HEK293 (cell line): Measurements from ENCODE around the gene TPM1.

Source experiments
- CTCF ChIA-PET: fragments of 350-600 bp; formaldehyde crosslinking; extraction: SDS; loops from one replicate; lab custom pipeline; 2021; ENCODE audit warnings: antibody characterized with exemption; lab: Yijun Ruan, JAX
- POLR2A ChIA-PET: fragments of 300-600 bp; formaldehyde crosslinking; extraction: SDS; loops from one replicate; lab custom pipeline; 2020; ENCODE audit warnings: antibody characterized with exemption, inconsistent platforms; lab: Yijun Ruan, JAX
- H3K27ac ChIP-seq: fragments of 200-500 bp; sonication (Bioruptor generic); 2 replicates; pipeline ENCODE4 v1.5.1; 2014; ENCODE audit warnings: low read depth, low read length, control low read depth, inconsistent platforms; ENCODE audit errors: extremely low read depth
- H3K36me3 ChIP-seq, 2 experiments: fragments of 200-500 bp in 1 of 2; sonication (Bioruptor generic) in 1 of 2; 1 replicate in 1 of 2; 2 replicates in 1 of 2; pipeline ENCODE4 v1.5.1; 2014 to 2017; ENCODE audit warnings: inconsistent platforms in 2 of 2, low read length in 2 of 2; ENCODE audit not compliant: control insufficient read depth in 2 of 2, insufficient read depth in 1 of 2
- H3K4me1 ChIP-seq: fragments of 200-500 bp; sonication (Bioruptor generic); 2 replicates; pipeline ENCODE4 v1.5.1; 2014; ENCODE audit warnings: mild to moderate bottlenecking, low read length, inconsistent platforms; ENCODE audit not compliant: control insufficient read depth, insufficient read depth
- H3K4me3 ChIP-seq: 2 replicates; pipeline ENCODE4 v1.5.1; 2011; ENCODE audit warnings: low read depth, mild to moderate bottlenecking, control low read depth, low read length, moderate library complexity
- H3K9me3 ChIP-seq: fragments of 200-500 bp; sonication (Bioruptor generic); 2 replicates; pipeline ENCODE4 v1.5.1; 2014; ENCODE audit warnings: low read depth, low read length, inconsistent platforms; ENCODE audit not compliant: control insufficient read depth, insufficient read depth
- GLIS1 ChIP-seq: fragments of 450-650 bp; formaldehyde crosslinking; IDR thresholded peaks from 2 replicates; pipeline ENCODE4 v1.5.1; 2016; ENCODE audit warnings: missing biosample characterization, missing genetic modification characterization
- HIC1 ChIP-seq: fragments of 450-650 bp; formaldehyde crosslinking; IDR thresholded peaks from 2 replicates; pipeline ENCODE4 v1.5.1; 2016; ENCODE audit warnings: missing biosample characterization, missing genetic modification characterization
- IKZF3 ChIP-seq: fragments of 450-650 bp; IDR thresholded peaks from 2 replicates; pipeline ENCODE4 v1.5.0; 2018; ENCODE audit warnings: missing biosample characterization, mild to moderate bottlenecking, missing genetic modification characterization, moderate library complexity
- INSM2 ChIP-seq: fragments of 450-650 bp; formaldehyde crosslinking; IDR thresholded peaks from 2 replicates; pipeline ENCODE4 v1.5.1; 2016; ENCODE audit warnings: missing biosample characterization, missing genetic modification characterization
- KLF17 ChIP-seq: fragments of 450-650 bp; formaldehyde crosslinking; IDR thresholded peaks from 2 replicates; pipeline ENCODE4 v1.5.1; 2016; ENCODE audit warnings: missing biosample characterization, missing genetic modification characterization
- KLF7 ChIP-seq: fragments of 450-650 bp; formaldehyde crosslinking; IDR thresholded peaks from 2 replicates; pipeline ENCODE4 v1.5.1; 2016; ENCODE audit warnings: missing biosample characterization, missing genetic modification characterization, borderline replicate concordance
- PRDM1 ChIP-seq: fragments of 450-650 bp; formaldehyde crosslinking; IDR thresholded peaks from 2 replicates; pipeline ENCODE4; 2016; ENCODE audit warnings: missing biosample characterization, missing genetic modification characterization
- PRDM4 ChIP-seq: fragments of 450-650 bp; formaldehyde crosslinking; IDR thresholded peaks from 2 replicates; pipeline ENCODE4 v1.5.1; 2017; ENCODE audit warnings: missing biosample characterization, missing genetic modification characterization
- PRDM6 ChIP-seq: fragments of 450-650 bp; formaldehyde crosslinking; IDR thresholded peaks from 2 replicates; pipeline ENCODE4 v1.5.1; 2017; ENCODE audit warnings: missing biosample characterization, missing genetic modification characterization
- ZBTB1 ChIP-seq: fragments of 450-650 bp; formaldehyde crosslinking; IDR thresholded peaks from 2 replicates; pipeline ENCODE4 v1.5.1; 2016; ENCODE audit warnings: missing biosample characterization, missing genetic modification characterization
- ZIC2 ChIP-seq: fragments of 450-650 bp; formaldehyde crosslinking; IDR thresholded peaks from 2 replicates; pipeline ENCODE4 v1.5.1; 2016; ENCODE audit warnings: missing biosample characterization, missing genetic modification characterization
- ZNF169 ChIP-seq: fragments of 450-650 bp; formaldehyde crosslinking; IDR thresholded peaks from 2 replicates; pipeline ENCODE4 v1.5.1; 2016; ENCODE audit warnings: missing biosample characterization, missing genetic modification characterization
- ZNF19 ChIP-seq: fragments of 450-650 bp; formaldehyde crosslinking; IDR thresholded peaks from 2 replicates; pipeline ENCODE4; 2016; ENCODE audit warnings: missing biosample characterization, missing genetic modification characterization, low read depth
- ZNF24 ChIP-seq: fragments of 450-650 bp; formaldehyde crosslinking; IDR thresholded peaks from 2 replicates; pipeline ENCODE4 v1.5.1; 2016; ENCODE audit warnings: missing biosample characterization, missing genetic modification characterization
- ZNF274 ChIP-seq, 2 experiments: fragments of 200-500 bp in 1 of 2; fragments of 450-650 bp in 1 of 2; sonication (Bioruptor generic) in 1 of 2; formaldehyde crosslinking in 1 of 2; IDR thresholded peaks; 2 replicates each; pipeline versions ENCODE4 v1.5.1 to v1.6.1; 2014 to 2016; ENCODE audit warnings: borderline replicate concordance in 1 of 2, inconsistent platforms in 1 of 2, low read length in 1 of 2, missing biosample characterization in 1 of 2, missing genetic modification characterization in 1 of 2
- ZNF341 ChIP-seq: fragments of 450-650 bp; formaldehyde crosslinking; IDR thresholded peaks from 2 replicates; pipeline ENCODE4; 2016; ENCODE audit warnings: low read depth, missing biosample characterization, missing genetic modification characterization
- ZNF544 ChIP-seq: fragments of 450-650 bp; formaldehyde crosslinking; IDR thresholded peaks from 2 replicates; pipeline ENCODE4 v1.5.0; 2017; ENCODE audit warnings: missing biosample characterization, missing genetic modification characterization
- ZNF555 ChIP-seq: fragments of 450-650 bp; formaldehyde crosslinking; conservative IDR thresholded peaks from 2 replicates; pipeline ENCODE4 v1.5.1; 2017; ENCODE audit warnings: missing biosample characterization, mild to moderate bottlenecking, missing genetic modification characterization, inconsistent platforms
- ZNF629 ChIP-seq: fragments of 450-650 bp; formaldehyde crosslinking; IDR thresholded peaks from 2 replicates; pipeline ENCODE4 v1.5.1; 2017; ENCODE audit warnings: missing biosample characterization, missing genetic modification characterization
- ZNF677 ChIP-seq: fragments of 450-650 bp; IDR thresholded peaks from 2 replicates; pipeline ENCODE4 v1.5.0; 2018; ENCODE audit warnings: missing biosample characterization, mild to moderate bottlenecking, missing genetic modification characterization, moderate library complexity
- ZNF843 ChIP-seq: fragments of 450-650 bp; formaldehyde crosslinking; IDR thresholded peaks from 2 replicates; pipeline ENCODE4 v1.5.1; 2016; ENCODE audit warnings: missing biosample characterization, missing genetic modification characterization

The TPM1 gene

GRCh38 chr15:63049783-63050371 is 7.3 kb downstream of the TPM1 start (continued):
- TF ChIP-seq INSM2 (no peak), ZBTB1 (tag by site-specific recombination) (no peak), HIC1 (tag by site-specific recombination) (no peak), ZNF169 (tag by site-specific recombination) (no peak), ZNF555 (tag by site-specific recombination) (no peak)

- no peaks in the 10 kb centered on the region for H3K9me3 ChIP-seq
- TF ChIP-seq PRDM4 (tag by site-specific recombination) (peak; percentile 50), ZNF677 (tag by site-specific recombination) (no peak)
- TF ChIP-seq, all 188 proteins: peak for 1
- POLR2A ChIA-PET: interaction anchor here (1.0 to 1.2 kb wide), 2 partner anchors 39 to 41 kb away, joined by 3 read pairs; no protein-coding TSS in a partner anchor
- Histone ChIP-seq H3K36me3 (no peaks in the 10 kb centered on the region), H3K4me3 (no peak overlapping the region), H3K4me1 (peaks cover 41% of the 10 kb centered on the region), H3K27ac (peak overlapping the region; percentile 66)
- CTCF ChIA-PET: no interaction called here
These were observed 8.2 kb downstream of the TPM1 start for GRCh38 chr15:63050731-63051155.

GRCh38 chr15:63051156-63052066 is 8.9 kb downstream of the TPM1 start:
- H3K27ac ChIP-seq: peak overlapping the region; percentile 66
- H3K4me1 ChIP-seq: peaks cover 43% of the 10 kb centered on the region
- no peaks in the 10 kb centered on the region for H3K36me3 ChIP-seq
- ChIA-PET CTCF (interaction anchor here (0.9 kb wide), 1 partner anchor 269 kb away, joined by 4 read pairs; no protein-coding TSS in a partner anchor), POLR2A (interaction anchor here (0.7 to 1.2 kb wide), 3 partner anchors 36 to 42 kb away, joined by 3 to 4 read pairs (median 3); no protein-coding TSS in a partner anchor)
- no peaks in the 10 kb centered on the region for H3K9me3 ChIP-seq
- no peak overlapping the region for H3K4me3 ChIP-seq
- TF ChIP-seq ZNF19 (tag by site-specific recombination) (no peak), ZNF544 (no peak), KLF7 (tag by site-specific recombination) (peak; percentile 59; the same call in 1 of the 2 replicates), ZNF341 (tag by site-specific recombination) (peak; percentile 15; the same call in 1 of the 2 replicates), ZIC2 (peak; percentile 68), IKZF3 (tag by site-specific recombination) (peak; percentile 23; the same call in 1 of the 2 replicates), ZNF24 (tag by site-specific recombination) (no peak), ZNF843 (tag by site-specific recombination) (0 out of 2 replicates have a peak, but pooled peaks have one; percentile 37), GLIS1 (tag by site-specific recombination) (peak; percentile 57), ZNF629 (peak; percentile 66), KLF17 (tag by site-specific recombination) (peak; percentile 87), ZNF274 (IDR thresholded peaks at IDR 0.05; ENCODE audit: low read length) (no peak), ZNF274 (tag by site-specific recombination; IDR thresholded peaks at IDR 0.05; ENCODE audit: borderline replicate concordance) (no peak), PRDM1 (tag by site-specific recombination) (peak; percentile 83), PRDM6 (tag by site-specific recombination) (peak; percentile 68)
